PC-3 (cell line): ENCODE results near the gene ENTPD1. TPM values are rescaled to one million over a fixed set of nuclear protein-coding genes. Genes with fewer than 3 reads are reported as not detected.

Experiments used
- ATAC-seq: fragments of 200-7000 bp; cut with Tn5 transposase; 2 replicates; pipeline ENCODE4 v1.9.1; 2020; ENCODE audit warnings: mild to moderate bottlenecking, moderate library complexity
- BruUV-seq: library from RNA; stranded (reverse); fragments of 400-500 nt; replicated peaks from 2 replicates; lab custom pipeline; 2021; lab: Mats Ljungman, UMichigan
- CTCF ChIA-PET: fragments of 300-600 bp; sonication (Branson Sonifier 250); formaldehyde crosslinking; loops from one replicate; lab custom pipeline; 2022; ENCODE audit warnings: antibody characterized with exemption; lab: Charles Lee
- POLR2A ChIA-PET: fragments of 300-600 bp; sonication (Branson Sonifier 250); formaldehyde crosslinking; loops from one replicate; lab custom pipeline; 2022; ENCODE audit warnings: antibody characterized with exemption; ENCODE audit not compliant: unreplicated experiment; lab: Charles Lee
- DNase-seq: peaks from one replicate; pipeline ENCODE4 v3.0.0-alpha.2; 2015
- H2AFZ ChIP-seq: fragments of 300-600 bp; sonication (generic); 2 replicates; pipeline ENCODE4 v1.6.0; 2016; ENCODE audit warnings: antibody characterized with exemption, low read length
- H3F3A ChIP-seq: fragments of 300-600 bp; sonication (generic); one replicate; pipeline ENCODE4 v1.6.0; 2017; ENCODE audit warnings: antibody characterized with exemption, low read length, control low read depth, mild to moderate bottlenecking; ENCODE audit not compliant: unreplicated experiment
- H3K27ac ChIP-seq: fragments of 300-600 bp; sonication (generic); 2 replicates; pipeline ENCODE4 v1.5.1; 2016; ENCODE audit warnings: mild to moderate bottlenecking, low read length
- H3K27me3 ChIP-seq: fragments of 300-600 bp; sonication (generic); 2 replicates; pipeline ENCODE4 v1.6.1; 2016; ENCODE audit warnings: low read length, mixed read lengths
- H3K36me3 ChIP-seq: fragments of 300-600 bp; sonication (generic); 2 replicates; pipeline ENCODE4 v1.6.1; 2016; ENCODE audit warnings: low read depth, mixed run types, low read length, mixed read lengths
- H3K4me1 ChIP-seq: fragments of 300-600 bp; sonication (generic); 2 replicates; pipeline ENCODE4 v1.5.1; 2016; ENCODE audit warnings: low read length; ENCODE audit not compliant: insufficient read depth
- H3K4me2 ChIP-seq: fragments of 300-600 bp; sonication (generic); 2 replicates; pipeline ENCODE4 v1.6.0; 2016; ENCODE audit warnings: low read length
- H3K4me3 ChIP-seq: fragments of 300-600 bp; sonication (generic); 2 replicates; pipeline ENCODE4 v1.5.1; 2016; ENCODE audit warnings: mild to moderate bottlenecking, low read length, mixed read lengths
- H3K79me2 ChIP-seq: fragments of 300-600 bp; sonication (generic); 2 replicates; pipeline ENCODE4 v1.6.1; 2017; ENCODE audit warnings: low read length, mixed read lengths
- H3K9ac ChIP-seq: fragments of 300-600 bp; sonication (generic); 2 replicates; pipeline ENCODE4 v1.6.0; 2016; ENCODE audit warnings: mild to moderate bottlenecking, low read length
- H3K9me2 ChIP-seq: fragments of 300-600 bp; sonication (generic); replicated peaks from 2 replicates; pipeline ENCODE4 v1.6.1; 2016; ENCODE audit warnings: mixed run types, low read length, mixed read lengths
- H3K9me3 ChIP-seq: fragments of 300-600 bp; sonication (generic); 2 replicates; pipeline ENCODE4 v1.6.1; 2016; ENCODE audit warnings: low read length, mixed read lengths
- H4K20me1 ChIP-seq: fragments of 300-600 bp; sonication (generic); 2 replicates; pipeline ENCODE4 v1.6.1; 2016; ENCODE audit warnings: low read length, mixed read lengths
- EZH2 ChIP-seq: fragments of 300-600 bp; sonication (generic); IDR thresholded peaks from one replicate; pipeline ENCODE4 v1.6.1; 2017; ENCODE audit warnings: antibody characterized with exemption, mild to moderate bottlenecking, low read length; ENCODE audit not compliant: unreplicated experiment
- EZH2phosphoT487 ChIP-seq: fragments of 300-600 bp; sonication (generic); IDR thresholded peaks from 2 replicates; pipeline ENCODE4 v1.6.1; 2018; ENCODE audit warnings: mild to moderate bottlenecking, antibody characterized with exemption, low read length, borderline replicate concordance
- intact Hi-C: fragments of 100-400 bp; cut with micrococcal nuclease; formaldehyde crosslinking; loops from 2 replicates; pipeline ENCODE4 v1.9.0; 2023
- total RNA-seq: library from RNA; depleted of rRNA; stranded (reverse); fragments of >200 nt; gene quantifications from 2 replicates; pipeline ENCODE4 v1.2.3, GENCODE V29; 2014
- TF ChIP-seq, protein P1 (sequence below): fragments of 300-600 bp; sonication (generic); conservative IDR thresholded peaks from 2 replicates; pipeline ENCODE4 v1.5.1; 2017; ENCODE audit warnings: antibody characterized with exemption, low read depth, mild to moderate bottlenecking, low read length

ENTPD1 gene
- total RNA-seq, 1 experiment from 2014 or later = not detected

GRCh38 chr10:95836610-95837355 is 80.8 kb downstream of the ENTPD1 start:
- Histone ChIP-seq H2AFZ (no peak overlapping the region), H3K9me2 (no peaks in the 10 kb centered on the region), H3K9me3 (no peaks in the 10 kb centered on the region), H3K9ac (no peak overlapping the region), H3K27me3 (peaks cover 12% of the 10 kb centered on the region; the same call in 1 of the 2 replicates), H3K27ac (no peak overlapping the region), H4K20me1 (no peaks in the 10 kb centered on the region), H3K36me3 (no peaks in the 10 kb centered on the region), H3K4me3 (no peak overlapping the region), H3K4me2 (no peak overlapping the region), H3K79me2 (no peaks in the 10 kb centered on the region), H3F3A (no peaks in the 10 kb centered on the region), H3K4me1 (no peaks in the 10 kb centered on the region)
- POLR2A ChIA-PET = no interaction called here
- no peak for DNase-seq
- CTCF ChIA-PET = no interaction called here
- ATAC-seq = no peak
- no TSS peak for BruUV-seq
- TF ChIP-seq, protein P1, sequence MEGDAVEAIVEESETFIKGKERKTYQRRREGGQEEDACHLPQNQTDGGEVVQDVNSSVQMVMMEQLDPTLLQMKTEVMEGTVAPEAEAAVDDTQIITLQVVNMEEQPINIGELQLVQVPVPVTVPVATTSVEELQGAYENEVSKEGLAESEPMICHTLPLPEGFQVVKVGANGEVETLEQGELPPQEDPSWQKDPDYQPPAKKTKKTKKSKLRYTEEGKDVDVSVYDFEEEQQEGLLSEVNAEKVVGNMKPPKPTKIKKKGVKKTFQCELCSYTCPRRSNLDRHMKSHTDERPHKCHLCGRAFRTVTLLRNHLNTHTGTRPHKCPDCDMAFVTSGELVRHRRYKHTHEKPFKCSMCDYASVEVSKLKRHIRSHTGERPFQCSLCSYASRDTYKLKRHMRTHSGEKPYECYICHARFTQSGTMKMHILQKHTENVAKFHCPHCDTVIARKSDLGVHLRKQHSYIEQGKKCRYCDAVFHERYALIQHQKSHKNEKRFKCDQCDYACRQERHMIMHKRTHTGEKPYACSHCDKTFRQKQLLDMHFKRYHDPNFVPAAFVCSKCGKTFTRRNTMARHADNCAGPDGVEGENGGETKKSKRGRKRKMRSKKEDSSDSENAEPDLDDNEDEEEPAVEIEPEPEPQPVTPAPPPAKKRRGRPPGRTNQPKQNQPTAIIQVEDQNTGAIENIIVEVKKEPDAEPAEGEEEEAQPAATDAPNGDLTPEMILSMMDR = no peak
- TF ChIP-seq EZH2 = no peak
- intact Hi-C loops = no loop called here

GRCh38 chr10:95837356-95837776 is 81.4 kb downstream of the ENTPD1 start:
- Histone ChIP-seq H3K79me2 (no peaks in the 10 kb centered on the region), H3K27me3 (peaks cover 12% of the 10 kb centered on the region; the same call in 1 of the 2 replicates), H3K4me2 (no peak overlapping the region), H3K9me3 (no peaks in the 10 kb centered on the region), H3K9ac (no peak overlapping the region), H3K9me2 (no peaks in the 10 kb centered on the region), H3F3A (no peaks in the 10 kb centered on the region), H3K4me1 (no peaks in the 10 kb centered on the region), H3K4me3 (no peak overlapping the region), H3K27ac (no peak overlapping the region), H2AFZ (no peak overlapping the region), H4K20me1 (no peaks in the 10 kb centered on the region), H3K36me3 (no peaks in the 10 kb centered on the region)
- no peak for TF ChIP-seq EZH2phosphoT487
- TF ChIP-seq, protein P1 = no peak
- no peak for TF ChIP-seq EZH2
- ChIA-PET POLR2A (no interaction called here), CTCF (interaction anchor here (0.5 kb wide), 1 partner anchor 133 kb away, joined by 3 read pairs; no protein-coding TSS in a partner anchor)
- no peak for DNase-seq
- intact Hi-C loops = no loop called here
- no peak for ATAC-seq
- no TSS peak for BruUV-seq

- no peak for ATAC-seq
- POLR2A ChIA-PET = interaction anchor here (0.6 kb wide), 1 partner anchor 860 kb away, joined by 3 read pairs; no protein-coding TSS in a partner anchor
Measured at GRCh38 chr10:95837783-95838182, 81.8 kb downstream of the ENTPD1 start.

More at GRCh38 chr10:95837783-95838182, 81.8 kb downstream of the ENTPD1 start:
- no peaks in the 10 kb centered on the region for H3K9me3 ChIP-seq
- intact Hi-C loops = no loop called here
- no peaks in the 10 kb centered on the region for H3K9me2 ChIP-seq
- H3K36me3 ChIP-seq = no peaks in the 10 kb centered on the region
- H3K9ac ChIP-seq = no peak overlapping the region
- no peak overlapping the region for H3K4me3 ChIP-seq
- no peaks in the 10 kb centered on the region for H3F3A ChIP-seq
- no peak overlapping the region for H3K4me2 ChIP-seq
- H2AFZ ChIP-seq = no peak overlapping the region
- no peak for DNase-seq
- H3K79me2 ChIP-seq = no peaks in the 10 kb centered on the region
- BruUV-seq = no TSS peak
- H3K27ac ChIP-seq = no peak overlapping the region
- H3K4me1 ChIP-seq = no peaks in the 10 kb centered on the region
- CTCF ChIA-PET = interaction anchor here (0.5 kb wide), 1 partner anchor 133 kb away, joined by 3 read pairs; no protein-coding TSS in a partner anchor
- TF ChIP-seq, protein P1 = no peak
- TF ChIP-seq EZH2 (no peak), EZH2phosphoT487 (no peak)
- peaks cover 12% of the 10 kb centered on the region; the same call in 1 of the 2 replicates for H3K27me3 ChIP-seq
- no peaks in the 10 kb centered on the region for H4K20me1 ChIP-seq
